H9 (cell line): ENCODE data around the gene PDE4C. TPM values are rescaled to one million over a fixed set of nuclear protein-coding genes. Genes with fewer than 3 reads are reported as not detected.

ENCODE experiments used
- DNase-seq: peaks from one replicate; pipeline ENCODE4 v3.0.0-alpha.2; 2017
- H2AFZ ChIP-seq: one replicate; pipeline ENCODE4 v1.6.1; 2013; ENCODE audit warnings: mild to moderate bottlenecking, low read length, control low read depth, moderate library complexity
- H2AK5ac ChIP-seq: 2 replicates; pipeline ENCODE4 v1.6.1; 2013; ENCODE audit warnings: low read length, control low read depth, mixed read lengths; ENCODE audit not compliant: insufficient read length
- H2BK120ac ChIP-seq: one replicate; pipeline ENCODE4 v1.6.1; 2013; ENCODE audit warnings: low read depth, mild to moderate bottlenecking, low read length, control low read depth, inconsistent platforms; ENCODE audit not compliant: poor library complexity, severe bottlenecking
- H2BK12ac ChIP-seq: 2 replicates; pipeline ENCODE4 v1.6.1; 2013; ENCODE audit warnings: low read length, control low read depth, mixed read lengths, low read depth; ENCODE audit not compliant: insufficient read length
- H2BK15ac ChIP-seq: 2 replicates; pipeline ENCODE4 v1.6.1; 2013; ENCODE audit warnings: low read depth, low read length, control low read depth
- H2BK20ac ChIP-seq: one replicate; pipeline ENCODE4 v1.6.1; 2013; ENCODE audit warnings: low read depth, mild to moderate bottlenecking, low read length, control low read depth, inconsistent platforms; ENCODE audit not compliant: poor library complexity, severe bottlenecking
- H2BK5ac ChIP-seq: 2 replicates; pipeline ENCODE4 v1.6.1; 2013; ENCODE audit warnings: low read length, control low read depth, mixed read lengths; ENCODE audit not compliant: insufficient read length
- H3K14ac ChIP-seq: 2 replicates; pipeline ENCODE4 v1.6.1; 2013; ENCODE audit warnings: low read length, control low read depth; ENCODE audit not compliant: insufficient read depth
- H3K18ac ChIP-seq: 2 replicates; pipeline ENCODE4 v1.6.1; 2013; ENCODE audit warnings: low read depth, mild to moderate bottlenecking, mixed read lengths, low read length, control low read depth; ENCODE audit not compliant: insufficient read length
- H3K23ac ChIP-seq: 2 replicates; pipeline ENCODE4 v1.6.1; 2013; ENCODE audit warnings: low read length, control low read depth, mixed read lengths, low read depth; ENCODE audit not compliant: insufficient read length
- H3K23me2 ChIP-seq: 2 replicates; pipeline ENCODE4 v1.6.1; 2013; ENCODE audit warnings: low read depth, mild to moderate bottlenecking, mixed read lengths, low read length, control low read depth; ENCODE audit not compliant: insufficient read length, poor library complexity, severe bottlenecking
- H3K27ac ChIP-seq: 2 replicates; pipeline ENCODE4 v1.5.1; 2013; ENCODE audit warnings: low read length, control low read depth, mixed read lengths, low read depth; ENCODE audit not compliant: insufficient read length
- H3K27me3 ChIP-seq: 2 replicates; pipeline ENCODE4 v1.6.1; 2013; ENCODE audit warnings: low read length, control low read depth, inconsistent platforms; ENCODE audit not compliant: insufficient read depth
- H3K4ac ChIP-seq: 2 replicates; pipeline ENCODE4 v1.6.1; 2013; ENCODE audit warnings: low read depth, mild to moderate bottlenecking, control low read depth, inconsistent platforms, low read length, moderate library complexity
- H3K4me1 ChIP-seq: 2 replicates; pipeline ENCODE4 v1.6.1; 2013; ENCODE audit warnings: low read length, control low read depth, inconsistent platforms; ENCODE audit not compliant: insufficient read depth
- H3K4me2 ChIP-seq: 2 replicates; pipeline ENCODE4 v1.6.1; 2013; ENCODE audit warnings: low read length, control low read depth, mixed read lengths; ENCODE audit not compliant: insufficient read length, insufficient read depth
- H3K56ac ChIP-seq: 2 replicates; pipeline ENCODE4 v1.6.1; 2013; ENCODE audit warnings: low read depth, mild to moderate bottlenecking, mixed read lengths, low read length, control low read depth; ENCODE audit not compliant: insufficient read length
- H3K79me1 ChIP-seq: 2 replicates; pipeline ENCODE4 v1.6.1; 2013; ENCODE audit warnings: low read depth, mild to moderate bottlenecking, moderate library complexity, low read length, control low read depth, inconsistent platforms; ENCODE audit not compliant: insufficient read depth, poor library complexity, severe bottlenecking
- H3K79me2 ChIP-seq: 2 replicates; pipeline ENCODE4 v1.6.1; 2013; ENCODE audit warnings: low read length, control low read depth, inconsistent platforms; ENCODE audit not compliant: insufficient read depth
- H3K9ac ChIP-seq: 2 replicates; pipeline ENCODE4 v1.6.1; 2013; ENCODE audit warnings: low read length, control low read depth, mixed read lengths; ENCODE audit not compliant: insufficient read length; ENCODE audit errors: extremely low read depth
- H3K9me3 ChIP-seq: one replicate; pipeline ENCODE4 v1.6.1; 2013; ENCODE audit warnings: low read depth, low read length, inconsistent platforms; ENCODE audit not compliant: control insufficient read depth
- H3T11ph ChIP-seq: one replicate; pipeline ENCODE4 v1.6.1; 2013; ENCODE audit warnings: mild to moderate bottlenecking, low read length, control low read depth, inconsistent platforms
- H4K20me1 ChIP-seq: one replicate; pipeline ENCODE4 v1.6.1; 2013; ENCODE audit not compliant: control insufficient read depth, insufficient read length, insufficient read depth
- H4K5ac ChIP-seq: 2 replicates; pipeline ENCODE4 v1.6.1; 2013; ENCODE audit warnings: low read depth, mild to moderate bottlenecking, mixed read lengths, low read length, control low read depth; ENCODE audit not compliant: insufficient read length
- H4K8ac ChIP-seq: replicated peaks from 2 replicates; pipeline ENCODE4 v1.6.1; 2013; ENCODE audit warnings: low read length, control low read depth, mixed read lengths, low read depth; ENCODE audit not compliant: insufficient read length
- H4K91ac ChIP-seq: 2 replicates; pipeline ENCODE4 v1.6.1; 2013; ENCODE audit warnings: low read depth, mild to moderate bottlenecking, moderate library complexity, mixed read lengths, low read length, control low read depth; ENCODE audit not compliant: insufficient read length
- H3K27ac Mint-ChIP-seq, 3 experiments: 2 replicates in 2 of 3; 3 replicates in 1 of 3; pipeline ENCODE4 v1.8.0; 2020 to 2021; ENCODE audit warnings: mixed read lengths in 3 of 3, mild to moderate bottlenecking in 1 of 3, moderate library complexity in 1 of 3
- H3K27me3 Mint-ChIP-seq: 2 replicates; pipeline ENCODE4 v1.8.0; 2021; ENCODE audit warnings: low read depth, mild to moderate bottlenecking, moderate library complexity, mixed read lengths
- H3K36me3 Mint-ChIP-seq, 3 experiments: 2 replicates in 2 of 3; 3 replicates in 1 of 3; pipeline ENCODE4 v1.8.0; 2020 to 2021; ENCODE audit warnings: low read depth in 3 of 3, mixed read lengths in 3 of 3; ENCODE audit not compliant: insufficient read depth in 1 of 3
- H3K4me1 Mint-ChIP-seq, 2 experiments: 2 replicates each; pipeline ENCODE4 v1.8.0; 2020; ENCODE audit warnings: mixed read lengths in 2 of 2
- H3K4me3 Mint-ChIP-seq, 2 experiments: 2 replicates in 1 of 2; 3 replicates in 1 of 2; pipeline ENCODE4 v1.8.0; 2020 to 2021; ENCODE audit warnings: mild to moderate bottlenecking in 2 of 2, mixed read lengths in 2 of 2, moderate library complexity in 1 of 2
- H3K9me3 Mint-ChIP-seq, 2 experiments: 2 replicates in 1 of 2; 3 replicates in 1 of 2; pipeline ENCODE4 v1.8.0; 2020; ENCODE audit warnings: mild to moderate bottlenecking in 2 of 2, mixed read lengths in 2 of 2, moderate library complexity in 1 of 2
- WGBS: extraction: QIAGEN DNeasy Blood & Tissue Kit; methylation state at CpG from one replicate; pipeline ENCODE4 v1.1.7; 2013; ENCODE audit warnings: missing lambda C conversion rate, low lambda C conversion rate, mixed read lengths; ENCODE audit not compliant: insufficient read length; ENCODE audit errors: extremely low coverage; 5-methylcytosine and 5-hydroxymethylcytosine counted together
- total RNA-seq: library from RNA; stranded (reverse); gene quantifications from 2 replicates; pipeline ENCODE4 v1.2.1, GENCODE V29; 2021
- TF ChIP-seq, protein P1 (sequence below): fragments of 200-600 bp; sonication (generic); conservative IDR thresholded peaks from 3 replicates; pipeline ENCODE4 v1.8.0; 2021; ENCODE audit warnings: antibody characterized with exemption, mild to moderate bottlenecking

The PDE4C gene
- total RNA-seq, 1 experiment from 2014 or later, result 1.8 TPM

- Mint-ChIP-seq H3K27me3 (peaks cover 4% of the 10 kb centered on the region), H3K36me3 (peaks cover 5 to 29% (median 27%) of the 10 kb centered on the region in 3 experiments), H3K9me3 (peaks cover 0 to 7% of the 10 kb centered on the region in 2 experiments; a peak in 2 of 5 replicates), H3K4me3 (no peak overlapping the region), H3K27ac (peak overlapping the region in 2 of 3 experiments; percentile 49 to 60; a peak in 1 of 7 replicates), H3K4me1 (peaks cover 19 to 25% of the 10 kb centered on the region in 2 experiments)
- Histone ChIP-seq H2AK5ac (no peak overlapping the region), H3K9ac (no peak overlapping the region), H4K8ac (no peak overlapping the region), H3K14ac (no peak overlapping the region), H2BK5ac (no peak overlapping the region), H3K4me1 (no peaks in the 10 kb centered on the region), H2BK20ac (no peak overlapping the region), H3K79me2 (peaks cover 9% of the 10 kb centered on the region; the same call in 1 of the 2 replicates), H3K18ac (no peak overlapping the region), H3K79me1 (peaks cover 3% of the 10 kb centered on the region), H4K20me1 (no peaks in the 10 kb centered on the region), H3K23me2 (peaks cover 4% of the 10 kb centered on the region), H3K27ac (no peak overlapping the region), H3K23ac (no peak overlapping the region), H2BK15ac (no peak overlapping the region), H3K56ac (no peak overlapping the region), H3K9me3 (no peaks in the 10 kb centered on the region), H3K4me2 (no peak overlapping the region), H3K27me3 (no peaks in the 10 kb centered on the region), H3T11ph (no peak overlapping the region), H2BK12ac (no peak overlapping the region), H4K91ac (no peak overlapping the region), H4K5ac (no peak overlapping the region), H2BK120ac (no peak overlapping the region), H2AFZ (no peak overlapping the region), H3K4ac (no peak overlapping the region)
- no CpG with 5 or more reads among the region's 13 CpGs for WGBS
- TF ChIP-seq, protein P1, sequence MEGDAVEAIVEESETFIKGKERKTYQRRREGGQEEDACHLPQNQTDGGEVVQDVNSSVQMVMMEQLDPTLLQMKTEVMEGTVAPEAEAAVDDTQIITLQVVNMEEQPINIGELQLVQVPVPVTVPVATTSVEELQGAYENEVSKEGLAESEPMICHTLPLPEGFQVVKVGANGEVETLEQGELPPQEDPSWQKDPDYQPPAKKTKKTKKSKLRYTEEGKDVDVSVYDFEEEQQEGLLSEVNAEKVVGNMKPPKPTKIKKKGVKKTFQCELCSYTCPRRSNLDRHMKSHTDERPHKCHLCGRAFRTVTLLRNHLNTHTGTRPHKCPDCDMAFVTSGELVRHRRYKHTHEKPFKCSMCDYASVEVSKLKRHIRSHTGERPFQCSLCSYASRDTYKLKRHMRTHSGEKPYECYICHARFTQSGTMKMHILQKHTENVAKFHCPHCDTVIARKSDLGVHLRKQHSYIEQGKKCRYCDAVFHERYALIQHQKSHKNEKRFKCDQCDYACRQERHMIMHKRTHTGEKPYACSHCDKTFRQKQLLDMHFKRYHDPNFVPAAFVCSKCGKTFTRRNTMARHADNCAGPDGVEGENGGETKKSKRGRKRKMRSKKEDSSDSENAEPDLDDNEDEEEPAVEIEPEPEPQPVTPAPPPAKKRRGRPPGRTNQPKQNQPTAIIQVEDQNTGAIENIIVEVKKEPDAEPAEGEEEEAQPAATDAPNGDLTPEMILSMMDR, result no peak
- peak; percentile 73 for DNase-seq
Measured at GRCh38 chr19:18274781-18275356, 48.6 kb upstream of the PDE4C start.
